Stimulated activated CD4-positive, alpha-beta T cell treated with anti-CD3 and anti-CD28 coated beads, Interleukin-2, amount 100 ng/mL, for 24 hours (primary cell): ENCODE results near the gene POP4.
A peak's percentile ranks its signal among the peaks of the same experiment; 100 is the strongest.

ENCODE experiments used
- DNase-seq, 2 donors: peaks; one replicate each; pipeline ENCODE4 v3.0.0-alpha.2; 2020

The POP4 gene

GRCh38 chr19:29635963-29636362, 29.9 kb downstream of the POP4 start:
- no peak for DNase-seq

- DNase-seq = no peak
Observed at GRCh38 chr19:29636553-29637360, 30.7 kb downstream of the POP4 start.

- no peak for DNase-seq
Observed at GRCh38 chr19:29639086-29639485, 33.0 kb downstream of the POP4 start.

- DNase-seq = no peak
Observed at GRCh38 chr19:29640231-29640630, 34.1 kb downstream of the POP4 start.

GRCh38 chr19:29641597-29641996, 35.5 kb downstream of the POP4 start:
- DNase-seq = no peak

GRCh38 chr19:29643361-29643935, 37.4 kb downstream of the POP4 start:
- no peak for DNase-seq

GRCh38 chr19:29644210-29644609, 38.1 kb downstream of the POP4 start:
- DNase-seq = no peak

- DNase-seq = no peak
Observed at GRCh38 chr19:29645491-29645867, 39.4 kb downstream of the POP4 start.

- DNase-seq = no peak
Observed at GRCh38 chr19:29645911-29646310, 39.8 kb downstream of the POP4 start.

GRCh38 chr19:29650772-29651387, 44.8 kb downstream of the POP4 start:
- DNase-seq = no peak

- DNase-seq = no peak
Observed at GRCh38 chr19:29651622-29652394, 45.7 kb downstream of the POP4 start.

- no peak for DNase-seq
Observed at GRCh38 chr19:29653398-29653797, 47.3 kb downstream of the POP4 start.

- no peak for DNase-seq
Observed at GRCh38 chr19:29655648-29656335, 49.7 kb downstream of the POP4 start.

GRCh38 chr19:29658221-29658991, 52.3 kb downstream of the POP4 start:
- DNase-seq = no peak

GRCh38 chr19:29660835-29661234, 54.8 kb downstream of the POP4 start:
- DNase-seq = peak; percentile 59 to 68

GRCh38 chr19:29662278-29662603, 56.2 kb downstream of the POP4 start:
- no peak for DNase-seq

- DNase-seq = peak; percentile 38 to 58
Observed at GRCh38 chr19:29662604-29663404, 56.7 kb downstream of the POP4 start.

GRCh38 chr19:29663861-29664752, 58.0 kb downstream of the POP4 start:
- DNase-seq = no peak

- DNase-seq = no peak
Observed at GRCh38 chr19:29664753-29665214, 58.7 kb downstream of the POP4 start.

GRCh38 chr19:29665215-29665825, 59.2 kb downstream of the POP4 start, which contains the start of gene PLEKHF1:
Gene PLEKHF1, plus strand, starts transcription at chr19:29665461. Its CDS starts 8,379 bp downstream, at chr19:29673840.
- DNase-seq = peak; percentile 87 to 93
